ENCODE data around the gene ADAMTS8. TPM values are rescaled to one million over a fixed set of nuclear protein-coding genes. Genes with fewer than 3 reads are reported as not detected.

The ADAMTS8 gene
- total RNA-seq, 1 donor from 2014 or later, result not detected

DNA sequence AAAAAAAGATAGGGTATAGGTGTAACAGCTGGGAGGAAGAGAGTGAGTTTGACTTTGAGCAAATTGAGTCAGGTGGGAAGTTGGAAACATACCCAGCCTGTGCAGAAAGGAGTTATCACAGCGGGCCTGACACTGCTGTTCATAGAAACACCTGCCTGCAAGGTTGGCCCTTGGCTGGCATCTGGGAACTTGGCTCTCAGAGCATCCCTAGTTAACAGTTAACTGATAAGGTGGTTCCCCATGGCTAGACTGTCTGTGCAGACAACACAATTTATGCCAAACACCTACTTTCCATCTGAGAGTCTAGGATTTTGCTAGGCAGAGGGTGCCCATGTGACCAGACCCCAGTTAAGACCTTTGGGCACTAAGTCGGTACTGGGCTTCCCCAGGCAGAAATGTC lies 31.4 kb downstream of the ADAMTS8 start:
- TF ChIP-seq, protein P1, sequence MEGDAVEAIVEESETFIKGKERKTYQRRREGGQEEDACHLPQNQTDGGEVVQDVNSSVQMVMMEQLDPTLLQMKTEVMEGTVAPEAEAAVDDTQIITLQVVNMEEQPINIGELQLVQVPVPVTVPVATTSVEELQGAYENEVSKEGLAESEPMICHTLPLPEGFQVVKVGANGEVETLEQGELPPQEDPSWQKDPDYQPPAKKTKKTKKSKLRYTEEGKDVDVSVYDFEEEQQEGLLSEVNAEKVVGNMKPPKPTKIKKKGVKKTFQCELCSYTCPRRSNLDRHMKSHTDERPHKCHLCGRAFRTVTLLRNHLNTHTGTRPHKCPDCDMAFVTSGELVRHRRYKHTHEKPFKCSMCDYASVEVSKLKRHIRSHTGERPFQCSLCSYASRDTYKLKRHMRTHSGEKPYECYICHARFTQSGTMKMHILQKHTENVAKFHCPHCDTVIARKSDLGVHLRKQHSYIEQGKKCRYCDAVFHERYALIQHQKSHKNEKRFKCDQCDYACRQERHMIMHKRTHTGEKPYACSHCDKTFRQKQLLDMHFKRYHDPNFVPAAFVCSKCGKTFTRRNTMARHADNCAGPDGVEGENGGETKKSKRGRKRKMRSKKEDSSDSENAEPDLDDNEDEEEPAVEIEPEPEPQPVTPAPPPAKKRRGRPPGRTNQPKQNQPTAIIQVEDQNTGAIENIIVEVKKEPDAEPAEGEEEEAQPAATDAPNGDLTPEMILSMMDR (IDR thresholded peaks at IDR 0.05; ENCODE audit: insufficient read depth, low read length, poor library complexity, severe bottlenecking), result no peak
- no peak for DNase-seq (ENCODE audit: low read depth)
- H3K4me3 ChIP-seq (ENCODE audit: low read depth, low read length), result no peak overlapping the region
- H3K27me3 ChIP-seq (ENCODE audit: control insufficient read depth, insufficient read depth, low read length), result peaks cover 43% of the 10 kb centered on the region
- no peaks in the 10 kb centered on the region for H3K36me3 ChIP-seq (ENCODE audit: control insufficient read depth, insufficient read depth, low read length)

DNA sequence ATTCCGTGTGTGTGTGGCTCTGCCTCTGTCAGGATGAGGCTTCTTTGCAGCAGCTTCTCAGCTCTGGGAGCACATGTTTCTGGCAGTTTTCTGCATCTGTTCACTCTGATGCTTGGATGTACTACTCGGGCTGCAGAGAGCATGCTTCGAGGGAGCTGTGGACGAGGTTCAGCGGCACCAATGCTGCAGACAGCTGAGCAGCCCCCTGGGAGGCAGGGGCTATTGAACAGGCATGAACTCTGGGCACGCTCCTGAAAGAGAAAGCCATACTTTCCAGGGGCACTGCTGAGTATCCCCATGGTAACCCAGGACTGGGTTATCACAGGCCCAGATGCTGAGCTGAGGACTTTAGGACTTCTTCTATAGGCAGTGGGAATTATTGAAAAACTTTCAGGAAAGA lies 33.8 kb downstream of the ADAMTS8 start:
- H3K27me3 ChIP-seq (ENCODE audit: control insufficient read depth, insufficient read depth, low read length), result peaks cover 42% of the 10 kb centered on the region
- no peak for DNase-seq (ENCODE audit: low read depth)
- TF ChIP-seq, protein P1 (IDR thresholded peaks at IDR 0.05; ENCODE audit: insufficient read depth, low read length, poor library complexity, severe bottlenecking), result no peak

DNA sequence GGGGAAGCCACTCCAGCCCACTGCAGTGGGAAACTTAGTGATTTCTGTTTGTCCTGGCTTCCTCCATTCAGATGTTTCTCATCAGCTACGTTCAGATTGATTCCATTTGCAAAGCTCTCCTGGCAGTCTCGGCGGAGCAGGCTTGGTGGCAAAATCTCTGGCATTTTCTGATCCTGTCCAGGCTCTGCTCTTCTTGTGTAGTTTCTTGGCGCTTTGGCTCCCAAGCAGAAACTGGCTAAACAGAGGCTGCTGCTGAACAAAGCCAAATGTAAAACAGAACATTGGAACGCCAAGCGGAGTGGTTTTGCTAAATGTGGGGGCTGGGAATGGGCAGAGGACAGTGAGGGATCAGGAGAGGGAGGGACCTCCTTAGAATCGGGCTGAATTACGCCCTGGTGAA lies 36.7 kb downstream of the ADAMTS8 start:
- no peak for DNase-seq (ENCODE audit: low read depth)
- H3K27me3 ChIP-seq (ENCODE audit: control insufficient read depth, insufficient read depth, low read length), result peaks cover 40% of the 10 kb centered on the region
- H3K4me3 ChIP-seq (ENCODE audit: low read depth, low read length), result no peak overlapping the region
- TF ChIP-seq, protein P1 (IDR thresholded peaks at IDR 0.05; ENCODE audit: insufficient read depth, low read length, poor library complexity, severe bottlenecking), result no peak
- no peaks in the 10 kb centered on the region for H3K36me3 ChIP-seq (ENCODE audit: control insufficient read depth, insufficient read depth, low read length)

More for the DNA sequence above, 33.8 kb downstream of the ADAMTS8 start:
- Histone ChIP-seq H3K36me3 (ENCODE audit: control insufficient read depth, insufficient read depth, low read length) (no peaks in the 10 kb centered on the region), H3K4me3 (ENCODE audit: low read depth, low read length) (no peak overlapping the region)

DNA sequence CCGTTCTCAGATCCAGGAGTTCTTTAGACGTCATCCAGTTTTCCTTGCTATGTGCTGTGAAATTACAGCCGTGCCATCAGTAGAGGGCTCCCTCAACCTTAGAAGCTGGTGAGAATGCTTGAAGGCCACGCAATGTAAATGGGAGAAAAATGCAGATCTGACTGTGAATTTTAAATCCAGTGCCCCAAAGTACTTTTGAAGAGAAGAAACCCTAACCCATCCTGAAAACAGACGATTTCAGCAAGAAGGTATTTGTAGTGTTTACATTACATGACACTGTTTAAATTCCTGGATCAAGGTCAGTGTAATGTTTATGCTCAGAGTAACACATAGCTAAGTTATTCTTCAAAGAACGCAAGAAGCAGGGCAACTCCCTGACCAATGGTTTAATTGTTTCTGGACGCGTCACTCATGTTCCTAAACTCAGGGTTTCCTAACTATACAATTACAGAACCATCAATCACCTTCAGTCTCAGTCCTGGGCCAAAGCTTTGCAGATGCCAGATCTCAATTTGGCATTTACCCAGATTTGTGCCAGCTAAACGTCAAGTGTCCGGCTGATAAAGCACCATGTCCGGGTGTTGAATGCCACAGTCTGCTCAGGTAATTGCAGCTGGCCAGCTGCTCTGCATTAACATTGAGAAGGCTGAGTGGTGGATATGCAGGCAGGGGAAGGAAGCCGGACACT lies 38.2 kb downstream of the ADAMTS8 start:
- H3K27me3 ChIP-seq (ENCODE audit: control insufficient read depth, insufficient read depth, low read length), result peaks cover 35% of the 10 kb centered on the region
- no peak for DNase-seq (ENCODE audit: low read depth)
- H3K36me3 ChIP-seq (ENCODE audit: control insufficient read depth, insufficient read depth, low read length), result no peaks in the 10 kb centered on the region
- no peak overlapping the region for H3K4me3 ChIP-seq (ENCODE audit: low read depth, low read length)
- TF ChIP-seq, protein P1 (IDR thresholded peaks at IDR 0.05; ENCODE audit: insufficient read depth, low read length, poor library complexity, severe bottlenecking), result peak; percentile 64

DNA sequence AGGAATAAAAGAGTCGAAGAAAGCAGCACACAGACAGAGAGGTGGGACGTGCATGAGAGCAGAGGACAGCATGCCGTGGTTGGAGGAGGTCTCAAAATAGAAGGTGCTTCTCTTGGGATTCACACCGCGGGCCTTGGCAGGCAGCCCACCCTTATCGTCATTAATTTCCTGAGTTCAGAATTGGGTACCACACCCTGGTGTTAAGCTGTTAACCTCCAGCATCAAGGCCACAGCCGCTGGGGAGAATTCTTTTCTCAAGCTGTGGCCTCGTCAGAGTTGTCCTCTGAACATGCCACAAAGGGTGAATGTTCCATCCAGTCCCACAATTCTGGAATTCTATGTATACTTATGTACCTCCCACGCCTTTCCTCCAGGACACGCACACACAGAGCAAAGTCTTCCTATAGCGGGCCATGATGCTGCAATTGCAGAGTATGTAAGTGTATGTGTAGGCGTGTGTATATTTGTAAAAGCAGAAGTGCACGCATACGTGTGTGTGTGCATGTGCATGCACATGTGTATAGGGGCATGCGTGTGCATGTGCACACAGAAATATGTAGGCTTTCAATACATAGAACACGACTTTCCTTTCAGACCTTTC lies 39.0 kb downstream of the ADAMTS8 start:
- Histone ChIP-seq H3K4me3 (ENCODE audit: low read depth, low read length) (no peak overlapping the region), H3K27me3 (ENCODE audit: control insufficient read depth, insufficient read depth, low read length) (peaks cover 31% of the 10 kb centered on the region), H3K36me3 (ENCODE audit: control insufficient read depth, insufficient read depth, low read length) (no peaks in the 10 kb centered on the region)
- TF ChIP-seq, protein P1 (IDR thresholded peaks at IDR 0.05; ENCODE audit: insufficient read depth, low read length, poor library complexity, severe bottlenecking), result no peak
- no peak for DNase-seq (ENCODE audit: low read depth)

Measured in kidney epithelial cell (primary cell).